Upper lobe of left lung (tissue), 6 donors: ENCODE results near the gene SRPRB. TPM values are rescaled to one million over a fixed set of nuclear protein-coding genes. Genes with fewer than 3 reads are reported as not detected.

ENCODE experiments used
- ATAC-seq, 2 donors: fragments of 200-7000 bp; cut with Tn5 transposase; one replicate each; pipeline ENCODE4 v1.9.1; 2022; ENCODE audit warnings: mild to moderate bottlenecking in 2 of 2, moderate library complexity in 2 of 2; ENCODE audit not compliant: low FRiP score in 2 of 2
- DNase-seq, 2 donors: peaks; one replicate each; pipeline ENCODE4 v3.0.0-alpha.2; 2019 to 2020
- H3K27ac ChIP-seq, 4 donors: fragments of 200-600 bp; sonication (generic); one replicate each; pipeline ENCODE4 v1.5.1; 2016 to 2019
- H3K27me3 ChIP-seq, 4 donors: fragments of 200-600 bp; sonication (generic); one replicate each; pipeline ENCODE4 v1.5.1; 2017 to 2019
- H3K36me3 ChIP-seq, 4 donors: fragments of 200-600 bp; sonication (generic); one replicate each; pipeline ENCODE4 v1.5.1; 2016 to 2019
- H3K4me1 ChIP-seq, 4 donors: fragments of 200-600 bp; sonication (generic); one replicate each; pipeline ENCODE4 v1.5.1; 2018 to 2019
- H3K4me3 ChIP-seq, 4 donors: fragments of 200-600 bp; sonication (generic); one replicate each; pipeline ENCODE4 v1.5.1; 2017 to 2019; ENCODE audit warnings: mild to moderate bottlenecking in 2 of 4, moderate library complexity in 1 of 4
- H3K9me3 ChIP-seq, 4 donors: fragments of 200-600 bp; sonication (generic); one replicate each; pipeline ENCODE4 v1.5.1; 2018 to 2019
- CTCF ChIP-seq, 6 experiments: fragments of 450-650 bp in 4 of 6; fragments of 200-600 bp in 2 of 6; sonication (generic) in 2 of 6; IDR thresholded peaks; one replicate each; pipeline ENCODE4 v1.5.1; 2016 to 2019; ENCODE audit warnings: antibody characterized with exemption in 6 of 6
- EP300 ChIP-seq, 4 donors: sonication (generic); formaldehyde crosslinking; IDR thresholded peaks; one replicate each; pipeline ENCODE4 v1.5.1; 2017; ENCODE audit warnings: antibody characterized with exemption in 4 of 4, control low read depth in 2 of 4
- POLR2A ChIP-seq, 4 donors: fragments of 450-650 bp; IDR thresholded peaks; one replicate each; pipeline ENCODE4 v1.5.1; 2016 to 2017; ENCODE audit warnings: antibody characterized with exemption in 4 of 4, mild to moderate bottlenecking in 2 of 4
- POLR2AphosphoS5 ChIP-seq, 2 donors: sonication (generic); formaldehyde crosslinking; IDR thresholded peaks; one replicate each; pipeline ENCODE4 v1.5.1; 2017; ENCODE audit warnings: antibody characterized with exemption in 2 of 2
- WGBS, 2 donors: methylation state at CpG; one replicate each; pipeline ENCODE4 v1.1.5; 2017 to 2018; 5-methylcytosine and 5-hydroxymethylcytosine counted together
- total RNA-seq, 6 donors: library from RNA; depleted of rRNA in 4 of 6; stranded (reverse); fragments of >200 nt in 4 of 6; gene quantifications; one replicate each; pipeline versions ENCODE4 v1.1.0 to v1.2.1, GENCODE V29; 2016 to 2021
- donor health status: DM: no; HTN: no; CAD: no; lungs with moderate emphysema.
- donor health status: DM: no; HTN: yes; CAD: no; lungs with severe emphysema.

The SRPRB gene
- total RNA-seq, 6 donors from 2014 or later, result 7.3 to 73.8 (median 34.2) TPM

- H3K36me3 ChIP-seq, result no peaks in the 10 kb centered on the region
- H3K27ac ChIP-seq, result no peak overlapping the region
Measured at GRCh38 chr3:133853925-133854227, 48.3 kb downstream of the SRPRB start.

GRCh38 chr3:133854264-133855001 lies 48.8 kb downstream of the SRPRB start:
- no peak for DNase-seq
- TF ChIP-seq CTCF (IDR thresholded peaks at IDR 0.05) (no peak), POLR2AphosphoS5 (IDR thresholded peaks at IDR 0.05) (no peak), EP300 (IDR thresholded peaks at IDR 0.05) (no peak), POLR2A (IDR thresholded peaks at IDR 0.05) (no peak)
- Histone ChIP-seq H3K9me3 (no peaks in the 10 kb centered on the region), H3K4me1 (no peaks in the 10 kb centered on the region), H3K4me3 (no peak overlapping the region), H3K27ac (no peak overlapping the region), H3K27me3 (no peaks in the 10 kb centered on the region), H3K36me3 (no peaks in the 10 kb centered on the region)
- ATAC-seq, result no peak
- WGBS, 2 donors, result 64 to 67% methylated on average over 5 of the region's 5 CpGs

More at GRCh38 chr3:133853925-133854227, 48.3 kb downstream of the SRPRB start:
- 78 to 85% methylated on average over 2 of the region's 2 CpGs for WGBS, 2 donors
- DNase-seq (no peak), ATAC-seq (no peak)
- Histone ChIP-seq H3K27me3 (no peaks in the 10 kb centered on the region), H3K9me3 (no peaks in the 10 kb centered on the region), H3K4me3 (no peak overlapping the region), H3K4me1 (no peaks in the 10 kb centered on the region)
- TF ChIP-seq CTCF (IDR thresholded peaks at IDR 0.05) (no peak), POLR2AphosphoS5 (IDR thresholded peaks at IDR 0.05) (no peak), POLR2A (IDR thresholded peaks at IDR 0.05) (no peak), EP300 (IDR thresholded peaks at IDR 0.05) (no peak)

GRCh38 chr3:133855002-133855370 lies 49.4 kb downstream of the SRPRB start:
- Histone ChIP-seq H3K27me3 (no peaks in the 10 kb centered on the region), H3K4me3 (no peak overlapping the region), H3K4me1 (no peaks in the 10 kb centered on the region), H3K9me3 (no peaks in the 10 kb centered on the region), H3K36me3 (no peaks in the 10 kb centered on the region), H3K27ac (no peak overlapping the region)
- DNase-seq (no peak), ATAC-seq (no peak)
- no peak for TF ChIP-seq EP300 (IDR thresholded peaks at IDR 0.05)
- no peak for TF ChIP-seq POLR2AphosphoS5 (IDR thresholded peaks at IDR 0.05)
- no peak for TF ChIP-seq CTCF (IDR thresholded peaks at IDR 0.05)
- no peak for TF ChIP-seq POLR2A (IDR thresholded peaks at IDR 0.05)
- 92 to 96% methylated on average over 3 to 4 of the region's 4 CpGs for WGBS, 2 donors

GRCh38 chr3:133855772-133856171 lies 50.2 kb downstream of the SRPRB start:
- Histone ChIP-seq H3K36me3 (no peaks in the 10 kb centered on the region), H3K9me3 (no peaks in the 10 kb centered on the region), H3K4me3 (no peak overlapping the region), H3K27ac (no peak overlapping the region), H3K4me1 (no peaks in the 10 kb centered on the region), H3K27me3 (no peaks in the 10 kb centered on the region)
- ATAC-seq, result no peak
- 83 to 86% methylated on average over 6 of the region's 6 CpGs for WGBS, 2 donors
- DNase-seq, result no peak
- TF ChIP-seq EP300 (IDR thresholded peaks at IDR 0.05), result no peak

- Histone ChIP-seq H3K9me3 (no peaks in the 10 kb centered on the region), H3K27ac (no peak overlapping the region), H3K27me3 (no peaks in the 10 kb centered on the region), H3K4me1 (no peaks in the 10 kb centered on the region), H3K4me3 (no peak overlapping the region), H3K36me3 (no peaks in the 10 kb centered on the region)
- 77 to 87% methylated on average over 2 of the region's 2 CpGs for WGBS, 2 donors
- no peak for DNase-seq
- TF ChIP-seq EP300 (IDR thresholded peaks at IDR 0.05), result no peak
- TF ChIP-seq POLR2AphosphoS5 (IDR thresholded peaks at IDR 0.05), result no peak
- no peak for TF ChIP-seq CTCF (IDR thresholded peaks at IDR 0.05)
- TF ChIP-seq POLR2A (IDR thresholded peaks at IDR 0.05), result no peak
- ATAC-seq, result no peak
Measured at GRCh38 chr3:133856316-133856715, 50.7 kb downstream of the SRPRB start.
